ENCODE data around the gene SLK.

The SLK gene

GRCh38 chr10:103922659-103923058 is 44.3 kb upstream of the SLK start:
- Histone ChIP-seq H3K79me2 (ENCODE audit: insufficient read depth, low read length) (peaks cover 2% of the 10 kb centered on the region), H3K4me2 (ENCODE audit: low read depth, low read length, poor library complexity, severe bottlenecking) (no peak overlapping the region), H3K9me3 (ENCODE audit: insufficient read depth, low read depth, low read length) (no peaks in the 10 kb centered on the region), H3K9ac (ENCODE audit: low read depth, low read length, poor library complexity, severe bottlenecking) (no peak overlapping the region), H3K4me3 (ENCODE audit: low read length, poor library complexity, severe bottlenecking) (no peak overlapping the region), H3K9me2 (replicated peaks; ENCODE audit: low read depth, low read length) (no peaks in the 10 kb centered on the region), H3F3A (ENCODE audit: low read depth) (no peaks in the 10 kb centered on the region), H2AFZ (ENCODE audit: low read length) (no peak overlapping the region), H3K4me1 (ENCODE audit: insufficient read depth, low read length, poor library complexity, severe bottlenecking) (peaks cover 9% of the 10 kb centered on the region), H4K20me1 (ENCODE audit: insufficient read depth, low read length, poor library complexity, severe bottlenecking) (no peaks in the 10 kb centered on the region), H3K36me3 (ENCODE audit: insufficient read depth, low read length) (no peaks in the 10 kb centered on the region), H3K27me3 (ENCODE audit: insufficient read depth, low read length, poor library complexity, severe bottlenecking) (no peaks in the 10 kb centered on the region)
- TF ChIP-seq, protein P1, sequence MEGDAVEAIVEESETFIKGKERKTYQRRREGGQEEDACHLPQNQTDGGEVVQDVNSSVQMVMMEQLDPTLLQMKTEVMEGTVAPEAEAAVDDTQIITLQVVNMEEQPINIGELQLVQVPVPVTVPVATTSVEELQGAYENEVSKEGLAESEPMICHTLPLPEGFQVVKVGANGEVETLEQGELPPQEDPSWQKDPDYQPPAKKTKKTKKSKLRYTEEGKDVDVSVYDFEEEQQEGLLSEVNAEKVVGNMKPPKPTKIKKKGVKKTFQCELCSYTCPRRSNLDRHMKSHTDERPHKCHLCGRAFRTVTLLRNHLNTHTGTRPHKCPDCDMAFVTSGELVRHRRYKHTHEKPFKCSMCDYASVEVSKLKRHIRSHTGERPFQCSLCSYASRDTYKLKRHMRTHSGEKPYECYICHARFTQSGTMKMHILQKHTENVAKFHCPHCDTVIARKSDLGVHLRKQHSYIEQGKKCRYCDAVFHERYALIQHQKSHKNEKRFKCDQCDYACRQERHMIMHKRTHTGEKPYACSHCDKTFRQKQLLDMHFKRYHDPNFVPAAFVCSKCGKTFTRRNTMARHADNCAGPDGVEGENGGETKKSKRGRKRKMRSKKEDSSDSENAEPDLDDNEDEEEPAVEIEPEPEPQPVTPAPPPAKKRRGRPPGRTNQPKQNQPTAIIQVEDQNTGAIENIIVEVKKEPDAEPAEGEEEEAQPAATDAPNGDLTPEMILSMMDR (conservative IDR thresholded peaks at IDR 0.05; ENCODE audit: low read length): no peak
- TF ChIP-seq EZH2phosphoT487 (IDR thresholded peaks at IDR 0.05; ENCODE audit: borderline replicate concordance): no peak

GRCh38 chr10:103923502-103923901 is 43.4 kb upstream of the SLK start:
- no peak overlapping the region for H3K4me2 ChIP-seq (ENCODE audit: low read depth, low read length, poor library complexity, severe bottlenecking)
- H3K4me3 ChIP-seq (ENCODE audit: low read length, poor library complexity, severe bottlenecking): no peak overlapping the region
- no peak overlapping the region for H2AFZ ChIP-seq (ENCODE audit: low read length)
- no peaks in the 10 kb centered on the region for H3F3A ChIP-seq (ENCODE audit: low read depth)
- no peak for TF ChIP-seq EZH2phosphoT487 (IDR thresholded peaks at IDR 0.05; ENCODE audit: borderline replicate concordance)
- TF ChIP-seq, protein P1 (conservative IDR thresholded peaks at IDR 0.05; ENCODE audit: low read length): no peak
- no peaks in the 10 kb centered on the region for H3K27me3 ChIP-seq (ENCODE audit: insufficient read depth, low read length, poor library complexity, severe bottlenecking)
- H3K4me1 ChIP-seq (ENCODE audit: insufficient read depth, low read length, poor library complexity, severe bottlenecking): peaks cover 7% of the 10 kb centered on the region
- H3K79me2 ChIP-seq (ENCODE audit: insufficient read depth, low read length): no peaks in the 10 kb centered on the region
- no peaks in the 10 kb centered on the region for H4K20me1 ChIP-seq (ENCODE audit: insufficient read depth, low read length, poor library complexity, severe bottlenecking)
- no peaks in the 10 kb centered on the region for H3K9me2 ChIP-seq (replicated peaks; ENCODE audit: low read depth, low read length)
- no peak overlapping the region for H3K9ac ChIP-seq (ENCODE audit: low read depth, low read length, poor library complexity, severe bottlenecking)
- no peaks in the 10 kb centered on the region for H3K36me3 ChIP-seq (ENCODE audit: insufficient read depth, low read length)
- H3K9me3 ChIP-seq (ENCODE audit: insufficient read depth, low read depth, low read length): no peaks in the 10 kb centered on the region

DNA sequence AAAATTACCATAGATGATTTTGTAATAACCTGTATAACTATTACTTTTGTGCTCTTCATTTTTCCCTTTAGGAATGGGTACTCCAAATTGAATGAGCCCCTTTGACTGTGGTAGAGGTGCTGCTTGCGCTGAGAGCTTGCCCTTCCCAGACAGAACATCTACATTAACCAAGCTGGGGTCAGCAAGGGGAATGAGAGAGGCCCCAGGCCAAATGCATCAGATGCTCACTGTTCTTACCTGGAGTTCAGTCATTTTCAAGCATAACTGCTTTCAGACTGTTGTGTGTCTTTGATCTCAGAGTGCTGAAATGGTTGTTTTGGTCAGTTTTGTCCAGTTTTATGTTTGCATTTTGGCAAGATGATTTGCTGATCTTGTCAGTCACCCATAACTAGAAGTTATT is 41.3 kb upstream of the SLK start:
- H3K4me1 ChIP-seq (ENCODE audit: insufficient read depth, low read length, poor library complexity, severe bottlenecking): no peaks in the 10 kb centered on the region
- no peaks in the 10 kb centered on the region for H3K79me2 ChIP-seq (ENCODE audit: insufficient read depth, low read length)
- no peaks in the 10 kb centered on the region for H4K20me1 ChIP-seq (ENCODE audit: insufficient read depth, low read length, poor library complexity, severe bottlenecking)
- no peaks in the 10 kb centered on the region for H3K36me3 ChIP-seq (ENCODE audit: insufficient read depth, low read length)
- no peaks in the 10 kb centered on the region for H3K27me3 ChIP-seq (ENCODE audit: insufficient read depth, low read length, poor library complexity, severe bottlenecking)
- H3K4me3 ChIP-seq (ENCODE audit: low read length, poor library complexity, severe bottlenecking): no peak overlapping the region
- no peaks in the 10 kb centered on the region for H3F3A ChIP-seq (ENCODE audit: low read depth)
- H3K9me3 ChIP-seq (ENCODE audit: insufficient read depth, low read depth, low read length): no peaks in the 10 kb centered on the region
- H2AFZ ChIP-seq (ENCODE audit: low read length): no peak overlapping the region
- H3K9me2 ChIP-seq (replicated peaks; ENCODE audit: low read depth, low read length): no peaks in the 10 kb centered on the region
- H3K9ac ChIP-seq (ENCODE audit: low read depth, low read length, poor library complexity, severe bottlenecking): no peak overlapping the region
- no peak overlapping the region for H3K4me2 ChIP-seq (ENCODE audit: low read depth, low read length, poor library complexity, severe bottlenecking)
- TF ChIP-seq, protein P1 (conservative IDR thresholded peaks at IDR 0.05; ENCODE audit: low read length): no peak
- no peak for TF ChIP-seq EZH2phosphoT487 (IDR thresholded peaks at IDR 0.05; ENCODE audit: borderline replicate concordance)
